NCI-H1417 (cell line): ENCODE results near the gene NUDT5.
"Not testable (repeated sequence)": the region's sequence is repeated elsewhere in the genome, so short reads cannot be mapped to it uniquely, and the experiment has no call there.

Experiments
- DNase-seq, 3 experiments: peaks; one replicate each; lab custom pipeline; 2025; lab: John Stamatoyannopoulos, UW

Gene NUDT5

DNA sequence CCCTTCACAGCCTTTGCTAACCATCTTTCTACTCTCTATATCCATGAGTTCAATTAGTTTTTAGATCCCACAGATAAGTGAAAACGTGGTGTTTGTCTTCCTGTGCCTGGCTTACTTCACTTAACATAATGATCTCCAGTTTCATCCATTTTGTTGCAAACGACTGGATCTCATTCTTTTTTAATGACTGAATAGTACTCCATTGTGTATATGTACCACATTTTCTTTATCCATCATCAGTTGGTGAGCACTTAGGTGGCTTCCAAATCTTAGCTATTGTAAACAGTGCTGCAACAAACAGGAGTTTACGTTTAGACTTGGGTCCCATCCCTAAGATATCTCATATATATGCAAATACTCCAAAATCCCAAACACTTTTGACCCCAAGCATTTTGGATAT lies 9.4 kb upstream of the NUDT5 start:
- DNase-seq = no peak

GRCh38 chr10:12202226-12202625 lies 6.5 kb upstream of the NUDT5 start:
- no peak for DNase-seq

GRCh38 chr10:12201543-12201942 lies 5.9 kb upstream of the NUDT5 start:
- DNase-seq = no peak

DNA sequence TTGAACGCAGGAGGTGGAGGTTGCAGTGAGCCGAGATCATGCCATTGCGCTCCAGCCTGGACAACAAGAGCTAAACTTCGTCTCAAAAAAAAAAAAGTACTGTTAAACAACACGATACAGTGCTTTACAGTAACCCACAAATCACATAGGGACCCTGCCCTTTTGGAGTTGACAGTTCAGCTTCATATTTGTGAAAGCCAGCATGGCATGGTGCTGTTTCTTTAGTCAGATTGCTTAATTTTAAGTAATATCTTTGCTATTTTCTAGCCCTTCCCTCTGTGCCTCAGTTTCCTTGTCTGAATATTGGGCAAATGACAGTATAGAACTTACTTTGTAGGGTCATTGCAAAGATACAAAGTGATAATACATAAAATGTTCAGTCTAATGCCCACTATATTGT lies 5.2 kb upstream of the NUDT5 start:
- DNase-seq = no peak

- no peak for DNase-seq
These were observed 2.5 kb upstream of the NUDT5 start for GRCh38 chr10:12198156-12198555.

DNA sequence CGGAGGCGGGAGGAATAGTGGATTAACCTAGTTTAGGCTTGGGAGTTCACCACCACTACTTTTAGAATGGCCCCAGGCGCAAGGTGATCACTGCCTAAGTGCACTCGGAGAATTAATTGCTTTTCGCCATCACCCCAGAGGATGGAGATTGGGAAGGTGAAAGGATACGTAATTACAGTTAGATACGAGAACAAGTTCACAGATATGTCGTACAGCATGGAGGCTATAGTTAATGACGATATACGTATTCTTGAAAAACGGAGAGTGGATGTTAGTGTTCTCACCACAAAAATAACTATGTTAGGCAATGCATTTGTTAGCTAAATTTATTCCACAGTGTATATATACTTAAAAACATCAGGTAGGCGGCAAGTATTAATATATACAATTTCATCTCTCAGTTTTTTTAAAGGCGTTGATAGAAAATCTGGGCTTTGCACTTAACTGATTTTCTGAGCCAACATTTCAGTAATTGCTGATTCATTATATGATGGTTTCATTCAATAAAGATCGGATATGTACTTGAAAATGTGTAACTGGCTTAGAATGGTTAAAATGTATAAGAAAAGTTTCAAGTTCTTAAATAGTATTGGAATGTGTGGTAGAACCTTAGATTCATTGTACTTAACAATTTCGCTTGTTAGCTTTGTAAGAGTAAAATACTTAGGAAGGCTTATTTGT lies 980 bp upstream of the NUDT5 start:
- peak in 1 of 3 experiments; percentile 79 for DNase-seq

- DNase-seq = no peak
These were observed 449 bp downstream of the NUDT5 start for GRCh38 chr10:12195281-12195602.

DNA sequence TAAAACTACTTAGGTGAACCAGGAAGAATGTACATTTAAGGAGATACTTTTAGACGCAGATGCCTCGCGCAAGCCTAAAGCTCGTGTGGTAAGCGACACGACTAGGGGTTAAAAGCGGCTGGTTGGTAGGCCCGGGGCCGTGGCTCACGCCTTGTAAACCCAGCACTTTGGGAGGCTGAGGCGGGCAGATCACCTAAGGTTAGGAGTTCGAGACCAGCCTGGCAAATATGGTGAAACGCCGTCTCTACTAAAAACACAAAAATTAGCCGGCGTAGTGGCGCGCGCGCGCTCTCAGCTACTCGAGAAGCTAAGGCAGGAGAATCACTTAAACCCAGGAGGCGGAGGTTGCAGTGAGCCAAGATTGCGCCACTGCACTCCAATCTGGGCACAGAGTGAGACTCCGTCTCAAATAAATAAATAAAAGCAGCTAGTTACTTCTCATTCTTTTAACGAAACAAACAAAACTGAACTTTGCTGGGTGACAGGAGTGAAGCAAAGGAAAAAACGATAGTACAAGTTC lies 879 bp downstream of the NUDT5 start:
- peak in 2 of 3 experiments; percentile 7 to 27 for DNase-seq

- no peak for DNase-seq
These were observed 2.5 kb downstream of the NUDT5 start for GRCh38 chr10:12193193-12193592.

DNA sequence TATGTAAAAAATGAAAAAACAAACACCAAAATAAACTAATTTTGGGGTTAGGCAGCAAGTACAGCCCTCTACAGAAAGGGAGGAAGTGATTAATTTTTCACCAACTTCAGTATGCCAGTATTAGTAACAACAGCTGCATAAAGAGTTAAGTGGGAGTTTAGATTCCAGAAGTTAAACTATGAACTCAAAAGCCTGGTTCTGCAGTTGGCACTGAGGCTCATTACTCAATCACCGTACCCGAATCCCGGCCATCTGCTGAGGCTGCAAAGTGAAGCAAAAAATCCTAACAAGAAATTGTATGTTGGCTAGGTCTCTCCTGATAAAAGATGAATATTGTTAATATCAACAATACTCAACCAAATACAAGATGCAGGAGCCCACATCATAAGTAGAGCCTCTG lies 4.0 kb downstream of the NUDT5 start:
- DNase-seq = no peak

DNA sequence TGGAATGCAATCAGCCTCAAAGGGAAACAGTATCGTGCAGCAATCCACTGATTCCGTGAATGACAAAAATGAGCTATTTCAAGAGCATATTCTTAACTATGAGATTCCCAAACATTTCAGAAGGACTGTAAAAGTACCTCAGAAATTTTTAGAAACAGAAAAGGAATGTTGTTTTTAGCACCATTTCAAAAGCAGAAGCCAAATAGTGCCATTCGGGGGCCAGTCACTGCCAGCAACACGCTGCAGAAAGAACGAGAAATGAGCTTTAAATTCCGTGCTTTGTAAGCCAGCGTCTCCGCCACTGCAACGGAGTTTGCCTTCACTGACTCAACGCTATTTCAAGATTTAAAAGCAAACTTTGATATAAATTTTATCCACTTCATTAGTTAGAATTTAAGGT lies 6.3 kb downstream of the NUDT5 start:
- no peak for DNase-seq

DNA sequence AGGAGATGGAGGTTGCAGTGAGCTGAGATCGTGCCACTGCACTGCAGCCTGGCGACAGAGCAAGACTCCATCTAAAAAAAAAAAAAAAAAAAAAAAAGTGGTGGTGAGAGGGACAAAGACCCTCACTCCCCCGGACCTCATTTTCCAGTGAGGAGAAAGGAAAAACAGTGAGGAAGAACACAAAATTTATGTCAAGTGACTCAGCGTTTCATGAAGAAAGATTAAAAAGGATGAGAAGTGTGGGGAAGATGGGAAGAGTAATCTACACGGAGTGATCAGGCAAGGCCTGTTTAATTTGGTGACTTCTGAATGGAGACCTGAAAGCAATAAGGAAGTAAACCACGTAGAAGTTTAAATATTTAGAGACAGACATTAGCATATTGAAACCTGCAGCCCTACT lies 7.0 kb downstream of the NUDT5 start:
- no peak for DNase-seq

DNA sequence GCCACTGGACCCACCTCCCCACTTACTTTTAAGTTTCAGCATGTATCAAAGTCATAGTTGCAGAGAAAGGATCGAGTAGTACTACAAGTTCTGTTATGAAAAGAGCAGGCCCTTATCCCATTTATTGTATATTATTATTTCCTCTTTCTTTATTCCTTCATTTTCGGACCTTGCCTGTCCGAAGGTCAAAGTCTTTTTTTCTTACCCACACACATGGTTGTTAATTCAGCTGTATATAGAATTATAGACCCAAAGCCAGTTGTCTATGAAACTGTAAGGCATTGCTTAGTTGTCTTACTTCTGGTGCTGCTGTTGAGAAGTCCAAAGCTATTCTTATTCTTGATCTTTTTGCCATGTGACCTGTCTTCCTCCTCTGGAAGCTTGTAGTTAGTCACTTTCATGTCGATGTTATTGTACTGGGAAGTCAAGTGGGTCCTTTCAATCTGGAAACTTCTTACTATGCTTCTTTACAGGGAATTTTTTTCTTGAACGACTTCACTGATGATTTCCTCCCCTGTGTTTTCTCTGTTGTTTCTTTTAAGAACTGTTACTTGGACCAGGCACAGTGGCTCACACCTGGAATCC lies 8.3 kb downstream of the NUDT5 start:
- DNase-seq = no peak

DNA sequence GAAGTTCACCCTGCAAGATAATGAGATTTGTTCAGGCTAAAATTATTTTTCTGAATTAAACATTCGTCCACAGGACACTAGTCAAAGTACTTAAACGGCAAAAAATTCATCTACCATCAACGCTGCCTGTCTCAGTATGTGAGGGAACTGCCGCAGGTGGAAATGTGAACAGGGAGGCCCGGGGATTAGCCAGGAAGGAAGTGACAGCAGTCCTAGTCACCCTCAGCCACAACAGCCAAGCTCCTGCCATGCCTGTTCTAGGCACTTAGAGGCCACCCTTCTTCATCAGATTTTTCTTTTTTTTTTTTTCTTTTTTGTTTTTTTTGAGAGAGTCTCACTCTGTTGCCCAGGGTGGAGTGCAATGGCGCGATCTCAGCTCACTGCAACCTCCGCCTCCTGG lies 9.4 kb downstream of the NUDT5 start:
- DNase-seq = no peak

GRCh38 chr10:12184165-12184564 lies 11.5 kb downstream of the NUDT5 start:
- no peak for DNase-seq

GRCh38 chr10:12181065-12181775 lies 14.5 kb downstream of the NUDT5 start:
- no peak for DNase-seq

DNA sequence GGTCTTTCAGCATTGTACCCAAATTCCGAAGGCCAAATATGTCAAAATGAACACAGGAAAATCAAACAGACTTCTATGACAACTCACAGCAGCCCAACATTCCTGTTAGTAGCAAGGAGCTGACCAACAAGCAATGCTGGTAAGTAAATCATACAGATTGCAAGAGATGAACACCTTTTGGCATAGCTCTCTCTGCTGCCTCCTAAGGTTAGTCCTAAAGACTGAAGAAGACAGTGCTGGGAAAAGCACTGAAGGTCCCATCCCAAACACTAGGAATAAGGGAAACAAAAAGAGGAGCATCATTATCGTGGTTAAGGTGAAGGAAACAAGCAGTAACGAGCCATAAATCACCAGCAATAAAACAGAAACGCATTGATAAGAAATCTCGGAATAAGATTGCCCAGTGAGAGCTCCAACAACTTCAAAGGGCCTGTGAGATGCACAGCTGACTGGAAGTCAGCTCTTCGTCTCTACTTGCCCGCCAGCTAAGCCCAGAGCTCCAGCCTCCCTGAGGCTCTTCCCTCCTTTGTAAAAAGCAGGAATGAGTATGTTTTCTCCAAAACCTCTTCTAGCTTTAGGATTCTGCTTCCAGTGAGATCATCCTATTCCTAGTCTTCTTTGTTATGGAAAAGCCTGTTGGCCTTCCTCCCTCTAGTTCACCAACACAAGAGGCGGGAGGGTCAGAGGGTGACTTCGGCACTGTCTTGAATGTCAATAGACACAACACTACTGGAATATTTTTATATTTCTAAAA lies 15.3 kb downstream of the NUDT5 start:
- DNase-seq = no peak

GRCh38 chr10:12179606-12180170 lies 16.0 kb downstream of the NUDT5 start:
- DNase-seq = no peak

DNA sequence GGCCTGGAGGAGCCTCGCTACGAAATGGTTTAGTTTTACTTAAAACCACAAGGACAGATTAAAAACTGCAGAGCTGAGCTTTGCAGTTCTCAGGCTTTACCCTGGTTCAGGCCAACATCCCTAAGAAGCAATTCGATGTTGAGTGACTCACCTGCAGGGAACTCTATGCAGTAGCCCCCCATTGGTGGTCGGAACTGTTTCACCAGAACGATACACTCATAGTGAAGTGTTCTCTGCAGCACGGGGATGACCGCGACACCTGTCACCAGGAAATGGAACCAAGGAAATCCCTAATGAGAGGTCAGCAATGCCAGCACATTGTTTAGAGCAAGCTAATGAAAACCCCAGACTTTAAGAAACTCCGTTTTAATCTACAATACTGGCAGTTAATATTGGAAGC lies 18.0 kb downstream of the NUDT5 start:
- no peak for DNase-seq

DNA sequence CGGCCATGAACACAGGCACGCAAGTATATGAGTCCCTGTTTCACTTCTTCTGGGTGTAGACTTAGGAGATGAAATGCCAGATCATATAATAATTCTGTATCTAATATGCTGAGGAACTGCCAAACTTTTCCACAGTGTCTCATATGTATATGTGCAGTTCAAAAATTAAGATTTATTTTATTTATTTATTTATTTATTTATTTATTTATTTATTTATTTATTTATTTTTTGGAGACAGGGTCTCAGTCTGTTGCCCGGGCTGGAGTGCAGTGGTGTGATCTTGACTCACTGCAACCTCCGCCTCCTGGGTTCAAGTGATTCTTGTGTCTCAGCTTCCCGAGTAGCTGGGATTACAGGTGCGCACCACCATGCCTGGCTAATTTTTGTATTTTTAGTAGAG lies 24.2 kb downstream of the NUDT5 start:
- not testable (repeated sequence) for DNase-seq

DNA sequence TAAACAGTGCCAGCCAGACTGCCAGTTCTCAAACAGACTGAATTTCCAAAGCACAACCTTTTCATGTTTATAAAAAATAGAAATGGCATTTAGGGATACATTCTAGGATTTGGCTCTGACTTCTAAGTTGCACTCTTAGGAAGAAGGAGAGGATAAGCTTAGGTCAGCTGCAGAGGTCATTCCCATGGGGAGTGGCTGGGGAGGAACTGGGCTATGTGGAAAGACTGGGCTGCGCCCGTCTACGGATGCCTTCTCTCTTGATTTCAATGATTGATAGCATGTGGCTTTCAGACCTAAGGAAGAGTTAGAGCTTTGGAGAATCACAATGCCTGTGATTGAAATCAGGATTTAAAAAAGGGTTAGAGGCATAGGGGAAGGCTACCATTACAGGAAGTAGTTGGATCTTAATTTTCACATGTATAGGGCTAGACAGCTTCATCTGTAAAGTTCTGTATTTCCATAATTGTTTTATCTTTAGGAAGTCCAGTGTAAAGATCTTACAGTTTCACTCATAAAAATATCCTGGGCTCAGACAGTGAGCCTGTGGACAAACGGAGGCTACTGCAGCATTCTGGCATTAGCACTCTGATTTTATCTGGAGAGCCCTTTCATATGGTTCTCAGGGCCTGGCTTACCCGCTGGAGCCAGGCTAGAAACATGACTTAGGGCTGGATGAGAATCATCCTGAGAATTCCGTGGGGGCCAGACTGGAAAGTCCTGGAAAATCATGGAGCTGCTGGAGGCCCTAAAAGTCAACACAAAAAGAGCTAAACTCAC lies 29.5 kb downstream of the NUDT5 start:
- no peak for DNase-seq

DNA sequence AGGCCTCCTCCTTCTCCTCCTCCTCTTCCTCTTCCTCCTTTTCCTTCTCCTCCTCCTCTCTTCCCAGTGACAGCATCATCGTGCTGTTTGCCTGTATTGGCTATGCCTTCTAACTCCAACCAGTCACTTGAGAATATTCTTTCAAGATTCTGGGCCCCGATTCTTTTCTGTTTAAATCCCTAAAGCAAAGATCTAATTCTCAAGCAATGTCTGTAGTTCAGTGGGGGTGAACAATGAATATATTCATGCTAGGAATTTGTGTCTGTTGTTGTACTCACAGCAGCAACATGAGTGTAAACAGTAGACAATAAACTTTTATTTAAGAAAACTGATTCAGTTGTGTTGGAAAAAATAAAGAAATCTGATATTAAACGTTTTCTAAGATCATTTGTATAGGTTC lies 30.7 kb downstream of the NUDT5 start:
- DNase-seq = no peak
